Keratinocyte (primary cell): ENCODE measurements around the gene WFIKKN1.

ENCODE experiments used
- EZH2 ChIP-seq: IDR thresholded peaks from one replicate; pipeline ENCODE4 v1.6.1; 2012; ENCODE audit warnings: inconsistent platforms, mild to moderate bottlenecking, low read length, moderate library complexity
- TF ChIP-seq, protein P1 (sequence below), 3 experiments: IDR thresholded peaks in 1 of 3; conservative IDR thresholded peaks in 1 of 3; optimal IDR thresholded peaks in 1 of 3; 2 replicates in 2 of 3; 3 replicates in 1 of 3; pipeline versions ENCODE3 to v1.5.1; 2011; ENCODE audit warnings: low read length in 3 of 3, mild to moderate bottlenecking in 3 of 3, moderate library complexity in 2 of 3, control low read depth in 1 of 3, inconsistent platforms in 1 of 3; ENCODE audit not compliant: insufficient read depth in 2 of 3; ENCODE audit errors: extremely low read depth in 1 of 3

DNA sequence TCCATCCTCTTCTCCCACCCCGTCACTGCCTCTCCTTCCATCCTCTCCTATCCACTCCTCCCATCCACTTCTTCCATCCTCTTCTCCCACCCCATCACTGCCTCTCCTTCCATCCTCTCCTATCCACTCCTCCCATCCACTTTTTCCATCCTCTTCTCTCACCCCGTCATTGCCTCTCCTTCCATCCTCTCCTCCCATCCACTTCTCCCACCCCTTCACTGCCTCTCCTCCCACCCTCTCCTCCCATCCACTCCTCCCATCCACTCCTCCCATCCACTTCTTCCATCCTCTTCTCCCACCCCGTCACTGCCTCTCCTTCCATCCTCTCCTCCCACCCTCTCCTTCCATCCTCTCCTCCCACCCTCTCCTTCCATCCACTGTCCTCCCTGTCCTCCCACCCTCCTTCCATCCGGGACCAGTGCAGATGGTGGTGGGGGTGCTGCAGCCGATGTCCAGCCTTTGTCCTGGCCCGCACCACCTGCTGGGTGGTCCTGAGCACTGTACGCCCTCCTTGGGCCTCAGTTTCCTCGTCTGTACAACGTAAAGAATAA, 1.1 kb downstream of the WFIKKN1 start:
- TF ChIP-seq, protein P1, sequence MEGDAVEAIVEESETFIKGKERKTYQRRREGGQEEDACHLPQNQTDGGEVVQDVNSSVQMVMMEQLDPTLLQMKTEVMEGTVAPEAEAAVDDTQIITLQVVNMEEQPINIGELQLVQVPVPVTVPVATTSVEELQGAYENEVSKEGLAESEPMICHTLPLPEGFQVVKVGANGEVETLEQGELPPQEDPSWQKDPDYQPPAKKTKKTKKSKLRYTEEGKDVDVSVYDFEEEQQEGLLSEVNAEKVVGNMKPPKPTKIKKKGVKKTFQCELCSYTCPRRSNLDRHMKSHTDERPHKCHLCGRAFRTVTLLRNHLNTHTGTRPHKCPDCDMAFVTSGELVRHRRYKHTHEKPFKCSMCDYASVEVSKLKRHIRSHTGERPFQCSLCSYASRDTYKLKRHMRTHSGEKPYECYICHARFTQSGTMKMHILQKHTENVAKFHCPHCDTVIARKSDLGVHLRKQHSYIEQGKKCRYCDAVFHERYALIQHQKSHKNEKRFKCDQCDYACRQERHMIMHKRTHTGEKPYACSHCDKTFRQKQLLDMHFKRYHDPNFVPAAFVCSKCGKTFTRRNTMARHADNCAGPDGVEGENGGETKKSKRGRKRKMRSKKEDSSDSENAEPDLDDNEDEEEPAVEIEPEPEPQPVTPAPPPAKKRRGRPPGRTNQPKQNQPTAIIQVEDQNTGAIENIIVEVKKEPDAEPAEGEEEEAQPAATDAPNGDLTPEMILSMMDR (optimal IDR thresholded peaks at IDR 0.05 in 1 of 3, IDR thresholded peaks at IDR 0.05 in 1 of 3, conservative IDR thresholded peaks at IDR 0.05 in 1 of 3; ENCODE audit: extremely low read depth in 1 of 3, insufficient read depth in 2 of 3, low read length in 3 of 3): no peak
- no peak for TF ChIP-seq EZH2
